Erythroblast (primary cell): Measurements from ENCODE around the gene BCAT1.
"Not testable (repeated sequence)": the region's sequence is repeated elsewhere in the genome, so short reads cannot be mapped to it uniquely, and the experiment has no call there.

Experiments
- DNase-seq, 2 experiments: peaks; one replicate each; lab custom pipeline; 2025; lab: John Stamatoyannopoulos, UW
- GATA1 ChIP-seq: IDR thresholded peaks from 2 replicates; pipeline ENCODE4 v1.6.1; 2011; ENCODE audit warnings: low read depth, mild to moderate bottlenecking, control low read depth, low read length, moderate library complexity
- POLR2A ChIP-seq: IDR thresholded peaks from 2 replicates; pipeline ENCODE4 v1.6.1; 2011; ENCODE audit warnings: mild to moderate bottlenecking, low read length

The BCAT1 gene

GRCh38 chr12:24928131-24928530 is 20.8 kb downstream of the BCAT1 start:
- TF ChIP-seq GATA1 (no peak), POLR2A (no peak)
- no peak for DNase-seq

GRCh38 chr12:24926080-24926479 is 22.8 kb downstream of the BCAT1 start:
- not testable (repeated sequence) for DNase-seq

GRCh38 chr12:24922090-24922489 is 26.8 kb downstream of the BCAT1 start:
- no peak for TF ChIP-seq GATA1
- no peak for TF ChIP-seq POLR2A
- peak in 1 of 2 experiments; percentile 33 for DNase-seq

GRCh38 chr12:24921251-24922038 is 27.5 kb downstream of the BCAT1 start:
- DNase-seq, result no peak
- no peak for TF ChIP-seq POLR2A
- no peak for TF ChIP-seq GATA1

GRCh38 chr12:24920141-24920540 is 28.8 kb downstream of the BCAT1 start:
- DNase-seq, result no peak
- no peak for TF ChIP-seq POLR2A
- no peak for TF ChIP-seq GATA1

GRCh38 chr12:24919346-24920001 is 29.4 kb downstream of the BCAT1 start:
- no peak for TF ChIP-seq GATA1
- TF ChIP-seq POLR2A, result no peak
- no peak for DNase-seq

GRCh38 chr12:24918596-24918995 is 30.3 kb downstream of the BCAT1 start:
- TF ChIP-seq POLR2A (no peak), GATA1 (no peak)
- DNase-seq, result no peak

GRCh38 chr12:24915501-24915900 is 33.4 kb downstream of the BCAT1 start:
- no peak for TF ChIP-seq GATA1
- no peak for TF ChIP-seq POLR2A
- DNase-seq, result no peak

GRCh38 chr12:24913953-24914352 is 34.9 kb downstream of the BCAT1 start:
- TF ChIP-seq GATA1 (no peak), POLR2A (no peak)

GRCh38 chr12:24913130-24913529 is 35.8 kb downstream of the BCAT1 start:
- no peak for DNase-seq
- TF ChIP-seq GATA1 (no peak), POLR2A (no peak)

More at GRCh38 chr12:24913953-24914352, 34.9 kb downstream of the BCAT1 start:
- no peak for DNase-seq

GRCh38 chr12:24911271-24911791 is 37.6 kb downstream of the BCAT1 start:
- DNase-seq, result peak; percentile 36 to 65

GRCh38 chr12:24910192-24910591 is 38.7 kb downstream of the BCAT1 start:
- not testable (repeated sequence) for DNase-seq

More at GRCh38 chr12:24911271-24911791, 37.6 kb downstream of the BCAT1 start:
- no peak for TF ChIP-seq POLR2A
- no peak for TF ChIP-seq GATA1

- TF ChIP-seq POLR2A (no peak), GATA1 (no peak)
- DNase-seq, result peak; percentile 7 to 52
Observed at GRCh38 chr12:24909667-24910066, 39.2 kb downstream of the BCAT1 start.

- TF ChIP-seq POLR2A, result no peak
- no peak for TF ChIP-seq GATA1
- no peak for DNase-seq
Observed at GRCh38 chr12:24907464-24907863, 41.4 kb downstream of the BCAT1 start.
